HG03097 (cell line): ENCODE data around the gene FAM227A.
"Not testable (repeated sequence)": the region's sequence is repeated elsewhere in the genome, so short reads cannot be mapped to it uniquely, and the experiment has no call there.

Experiments
- ATAC-seq: cut with Tn5 transposase; IDR thresholded peaks from one replicate; pipeline ENCODE4 v1.9.1; 2021; ENCODE audit not compliant: unreplicated experiment, low FRiP score

FAM227A gene

DNA sequence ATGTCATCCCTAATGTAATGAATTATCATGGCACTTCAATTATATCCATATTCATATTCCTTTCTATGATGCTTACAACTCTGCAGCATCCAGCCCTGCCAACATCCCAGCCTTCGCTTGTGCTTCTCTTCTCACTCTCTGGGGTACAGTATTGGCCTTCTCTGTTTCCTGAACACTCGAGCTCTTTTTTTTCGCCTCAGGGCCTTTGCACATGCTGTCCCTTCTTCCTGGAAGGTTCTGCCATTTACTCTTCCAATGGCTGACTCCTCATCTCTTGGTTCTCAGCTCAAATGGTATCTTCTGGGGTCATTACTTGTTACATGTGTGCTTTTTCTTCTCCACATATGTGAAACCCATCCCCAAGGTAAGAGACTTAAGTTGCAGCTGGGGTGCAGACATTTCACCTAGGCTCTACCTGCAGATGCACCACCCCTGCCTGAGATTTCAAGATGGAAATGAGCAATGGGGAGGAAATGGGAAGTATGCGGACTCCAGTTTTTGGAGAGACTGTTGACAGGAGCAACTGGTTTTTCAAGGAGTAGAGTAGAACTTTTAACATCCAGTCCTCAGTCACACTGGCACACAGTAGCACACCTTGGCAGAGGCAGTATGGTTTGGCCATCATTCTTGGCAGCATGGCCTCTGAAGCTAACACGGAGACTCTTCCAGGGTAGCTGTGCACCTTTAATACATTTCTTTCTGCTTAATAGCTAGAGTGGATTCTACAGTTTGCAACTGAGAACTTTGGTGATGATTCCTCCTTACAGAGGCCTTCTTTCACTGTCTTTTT is 43.8 kb downstream of the FAM227A start:
- no peak for ATAC-seq

DNA sequence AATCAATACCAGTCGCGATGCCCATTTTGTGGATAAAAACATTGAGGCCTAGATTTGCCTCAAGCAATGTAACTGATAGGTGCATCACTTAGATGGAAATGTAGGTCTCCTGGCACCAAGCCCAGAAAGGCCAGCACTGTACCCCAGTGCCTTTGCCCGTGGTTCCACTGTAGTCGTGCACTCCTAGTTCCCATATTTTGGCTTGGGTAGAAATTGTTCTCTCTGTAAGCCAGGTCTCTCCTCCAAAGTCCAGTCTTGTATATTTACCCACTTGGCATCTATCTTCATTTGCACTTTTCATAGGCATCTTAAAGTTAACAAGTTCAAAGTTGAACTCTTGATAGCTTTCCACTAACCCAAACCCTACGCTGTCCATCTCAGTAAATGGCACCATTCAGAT is 44.6 kb downstream of the FAM227A start:
- no peak for ATAC-seq

GRCh38 chr22:38610234-38610633 is 46.0 kb downstream of the FAM227A start:
- no peak for ATAC-seq

DNA sequence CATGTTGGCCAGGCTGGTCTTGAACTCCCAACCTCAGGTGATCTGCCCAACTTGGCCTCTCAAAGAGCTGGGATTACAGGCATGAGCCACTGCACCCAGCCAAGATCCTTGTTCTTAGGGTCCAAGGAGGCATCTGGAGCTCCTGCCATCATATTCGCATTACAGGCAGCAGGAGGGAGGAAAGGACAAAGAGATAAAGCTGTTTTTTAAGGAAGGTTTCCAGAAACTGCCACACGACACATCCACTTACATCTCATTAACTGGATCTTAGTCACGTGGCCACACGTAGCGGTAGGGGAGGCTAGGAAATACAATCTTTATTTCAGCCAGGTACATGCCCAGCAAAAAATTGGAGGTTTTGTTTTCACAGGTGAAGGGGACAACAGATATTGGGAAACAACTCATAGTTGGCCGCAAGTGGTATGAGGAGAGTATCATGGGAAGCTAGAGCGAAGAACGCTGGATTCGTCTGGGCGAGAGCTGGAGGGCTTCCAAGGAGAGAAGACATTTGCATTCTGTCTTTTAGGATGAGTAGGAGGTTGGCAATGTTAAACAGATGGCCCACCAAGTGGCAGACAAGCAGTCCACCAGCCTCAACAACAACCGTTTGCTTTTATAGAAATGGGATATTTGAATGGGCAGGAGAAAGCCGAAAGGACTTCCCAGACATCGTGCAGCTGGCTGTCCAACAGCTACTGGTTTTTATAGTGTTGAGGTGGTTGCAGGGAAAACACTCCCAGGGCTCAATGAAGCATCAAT is 47.0 kb downstream of the FAM227A start:
- no peak for ATAC-seq

GRCh38 chr22:38607680-38608079 is 48.5 kb downstream of the FAM227A start:
- no peak for ATAC-seq

DNA sequence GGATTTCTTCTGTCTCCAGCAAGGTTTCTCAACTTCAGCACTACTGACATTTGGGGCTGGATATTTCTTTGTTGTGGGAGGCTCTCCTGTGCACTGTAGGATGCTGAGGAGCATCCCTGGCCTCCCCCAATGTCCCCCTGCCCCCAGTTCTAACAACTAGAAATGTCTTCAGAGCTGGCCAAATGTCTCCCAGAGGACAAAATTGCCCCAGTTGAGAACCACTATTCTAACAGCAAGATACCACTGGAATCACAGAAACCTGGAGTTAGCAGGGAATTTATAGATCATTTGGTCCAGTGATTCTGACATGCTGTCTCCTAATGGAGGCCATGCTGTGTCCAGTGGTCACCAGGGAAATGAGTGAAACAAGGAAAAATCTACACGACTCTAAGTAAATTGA is 54.0 kb downstream of the FAM227A start:
- ATAC-seq = no peak

DNA sequence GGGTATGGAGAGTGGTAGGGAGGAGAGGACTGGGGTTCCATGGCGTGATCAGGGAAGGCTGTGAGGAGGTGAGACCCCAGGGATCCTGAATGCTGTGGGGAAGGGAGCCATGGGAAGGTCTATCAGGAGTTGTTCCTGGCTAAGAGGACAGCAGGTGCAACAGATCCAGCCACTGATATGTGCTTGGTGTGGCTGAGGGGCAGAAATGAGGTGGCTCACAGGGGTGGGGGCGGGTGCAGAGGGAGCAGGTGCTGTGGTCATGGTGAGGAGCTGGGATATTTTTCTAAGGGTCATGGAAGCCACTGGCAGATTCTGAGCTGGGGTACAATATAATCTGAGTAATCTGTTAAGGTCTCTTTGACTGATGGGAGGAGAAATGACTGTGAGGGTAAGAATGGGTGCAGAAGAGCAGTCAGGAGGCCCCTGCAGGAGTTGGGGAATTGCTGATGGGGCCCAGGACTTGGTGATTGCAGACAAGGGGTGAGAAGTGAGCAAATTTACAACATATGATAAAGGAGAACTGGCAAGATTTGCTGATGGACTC is 54.9 kb downstream of the FAM227A start:
- ATAC-seq = no peak

DNA sequence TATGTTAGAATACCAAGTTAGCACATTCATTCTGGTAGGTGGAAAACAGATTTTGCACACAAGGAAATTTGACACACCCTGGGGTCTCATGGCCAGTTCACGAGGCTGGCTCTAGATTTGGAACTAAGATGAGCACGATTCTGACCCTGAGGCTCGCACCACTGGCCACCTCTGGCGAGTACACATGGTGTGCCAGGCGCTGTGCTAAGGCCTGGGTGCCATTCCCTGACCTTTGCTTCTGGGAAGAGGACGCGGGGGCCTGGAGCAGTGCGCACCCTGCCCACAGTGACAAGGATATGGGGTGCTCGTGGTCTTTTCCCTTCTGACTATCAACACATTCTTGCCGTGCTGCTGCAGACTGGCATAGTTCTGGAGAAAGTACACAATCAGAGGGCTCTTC is 56.7 kb downstream of the FAM227A start:
- ATAC-seq = no peak

DNA sequence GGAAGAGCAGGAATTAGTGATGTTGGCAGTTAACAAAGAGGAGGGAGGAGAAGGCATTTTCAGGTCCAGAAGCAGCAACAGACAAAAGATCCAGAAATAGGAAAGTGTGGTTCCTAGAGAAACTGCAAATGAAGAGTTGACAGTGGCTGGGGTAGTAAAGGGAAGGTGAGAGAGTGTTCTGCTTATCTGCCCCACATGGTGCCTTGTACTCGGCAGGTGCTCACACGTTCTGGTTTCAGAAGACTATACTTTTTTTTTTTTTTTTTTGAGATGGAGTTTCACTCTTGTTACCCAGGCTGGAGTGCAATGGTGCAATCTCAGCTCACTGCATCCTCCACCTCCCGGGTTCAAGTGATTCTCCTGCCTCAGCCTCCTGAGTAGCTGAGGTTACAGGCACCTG is 73.3 kb downstream of the FAM227A start:
- not testable (repeated sequence) for ATAC-seq

GRCh38 chr22:38578505-38578904 is 77.7 kb downstream of the FAM227A start:
- no peak for ATAC-seq

GRCh38 chr22:38572065-38572464 is 84.1 kb downstream of the FAM227A start:
- ATAC-seq = no peak

DNA sequence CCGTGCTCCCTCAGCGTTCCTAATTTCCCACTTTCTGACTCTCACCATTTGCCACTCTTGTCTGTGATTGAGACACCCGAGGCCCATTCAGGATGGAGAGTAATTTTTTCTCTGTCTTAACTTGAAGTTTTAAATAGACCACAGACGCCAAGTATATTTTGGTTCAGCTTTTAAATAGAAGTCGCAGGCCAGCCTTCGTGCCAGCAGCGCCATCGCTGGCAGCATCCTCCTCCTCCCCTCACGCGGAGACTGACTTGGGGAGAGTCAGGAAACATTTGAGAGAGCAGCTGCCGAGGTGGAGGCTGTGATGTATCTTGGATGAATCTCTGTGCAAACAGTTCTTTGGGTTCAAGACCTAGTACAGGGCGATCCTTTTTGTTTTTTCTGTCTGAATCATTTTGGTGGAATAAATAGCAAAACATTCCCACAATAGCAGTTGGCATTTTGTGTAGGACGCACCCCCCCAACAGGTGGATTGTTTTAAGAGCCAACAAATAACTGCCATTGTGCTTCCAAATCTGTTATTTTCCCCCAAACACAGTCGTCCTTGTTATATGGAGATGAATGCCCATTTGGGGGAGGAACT is 85.3 kb downstream of the FAM227A start:
- no peak for ATAC-seq

- no peak for ATAC-seq
Measured at GRCh38 chr22:38569972-38570778, 86.0 kb downstream of the FAM227A start, which contains the start of gene DMC1. Gene DMC1 (minus strand): TSS chr22:38570183. CDS start chr22:38568256, 1,927 bp downstream.

DNA sequence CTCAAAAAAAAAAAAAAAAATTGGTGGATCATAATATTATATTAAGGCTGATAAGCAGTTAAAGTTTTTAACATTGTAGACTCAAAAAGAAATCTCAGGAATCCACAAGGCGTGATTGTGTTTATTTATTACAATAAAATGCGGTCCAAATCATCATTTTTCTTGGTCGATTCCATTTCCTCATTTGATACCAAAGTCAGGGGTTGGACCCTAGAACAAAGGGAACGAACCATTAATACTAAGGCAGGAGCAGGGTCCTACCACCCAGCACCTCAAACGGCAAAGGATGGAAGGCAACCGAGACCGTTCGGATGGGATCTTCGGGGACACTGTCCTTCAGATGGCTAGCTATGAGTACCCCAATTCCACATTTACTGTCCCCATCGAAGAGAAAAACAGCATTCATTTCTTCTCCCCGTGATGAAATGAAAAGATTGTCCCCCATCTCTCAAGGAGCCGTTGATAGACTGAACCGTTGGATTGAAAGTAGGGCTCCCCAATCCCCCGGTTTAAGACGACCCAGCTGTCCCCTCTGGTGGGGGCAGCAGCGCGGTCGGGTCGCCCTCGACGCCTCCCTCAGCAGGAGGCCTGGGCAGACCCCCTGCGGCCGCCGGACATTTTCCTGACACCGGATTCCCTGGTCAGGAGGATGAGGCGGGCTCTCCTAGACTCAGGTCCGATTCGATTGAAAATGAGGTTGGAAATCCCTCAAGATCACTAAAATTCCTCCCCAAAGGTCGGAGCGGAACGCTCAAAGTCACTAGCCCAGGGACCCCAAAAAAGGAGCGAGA is 86.8 kb downstream of the FAM227A start:
- no peak for ATAC-seq

DNA sequence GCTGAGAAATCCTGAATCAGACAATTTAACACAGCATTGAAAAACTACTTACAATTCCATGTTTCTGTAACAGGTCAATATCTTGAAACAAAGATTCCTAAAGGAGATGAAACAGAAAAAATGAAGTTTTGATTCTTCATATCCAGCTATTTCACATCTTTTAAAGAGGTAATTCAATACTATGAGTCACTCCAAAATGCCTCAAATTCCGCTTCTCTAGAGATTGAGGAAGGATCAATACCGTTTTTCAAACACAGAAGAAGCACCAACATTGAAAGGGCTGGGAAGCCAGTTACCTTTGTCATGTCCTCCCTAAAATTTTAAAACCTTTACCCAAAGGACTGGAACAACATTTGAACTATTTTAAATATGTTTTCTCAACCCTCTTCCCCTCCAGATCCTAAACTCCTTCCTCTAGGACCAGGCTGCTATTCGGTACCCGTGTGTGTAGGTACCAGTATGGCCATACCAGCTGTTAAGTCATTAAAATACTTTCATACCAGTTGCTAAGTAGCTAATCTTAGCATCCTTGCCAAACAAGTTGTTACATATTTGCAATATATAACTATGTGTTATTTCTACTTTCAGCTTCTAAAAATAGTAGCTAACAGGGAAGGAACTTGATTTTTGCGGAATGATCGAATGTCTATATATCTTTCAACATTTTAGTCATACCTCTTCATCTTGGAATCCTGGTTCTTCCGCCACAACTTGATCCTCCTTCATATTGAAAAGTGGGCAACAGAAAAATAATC is 88.5 kb downstream of the FAM227A start:
- no peak for ATAC-seq

DNA sequence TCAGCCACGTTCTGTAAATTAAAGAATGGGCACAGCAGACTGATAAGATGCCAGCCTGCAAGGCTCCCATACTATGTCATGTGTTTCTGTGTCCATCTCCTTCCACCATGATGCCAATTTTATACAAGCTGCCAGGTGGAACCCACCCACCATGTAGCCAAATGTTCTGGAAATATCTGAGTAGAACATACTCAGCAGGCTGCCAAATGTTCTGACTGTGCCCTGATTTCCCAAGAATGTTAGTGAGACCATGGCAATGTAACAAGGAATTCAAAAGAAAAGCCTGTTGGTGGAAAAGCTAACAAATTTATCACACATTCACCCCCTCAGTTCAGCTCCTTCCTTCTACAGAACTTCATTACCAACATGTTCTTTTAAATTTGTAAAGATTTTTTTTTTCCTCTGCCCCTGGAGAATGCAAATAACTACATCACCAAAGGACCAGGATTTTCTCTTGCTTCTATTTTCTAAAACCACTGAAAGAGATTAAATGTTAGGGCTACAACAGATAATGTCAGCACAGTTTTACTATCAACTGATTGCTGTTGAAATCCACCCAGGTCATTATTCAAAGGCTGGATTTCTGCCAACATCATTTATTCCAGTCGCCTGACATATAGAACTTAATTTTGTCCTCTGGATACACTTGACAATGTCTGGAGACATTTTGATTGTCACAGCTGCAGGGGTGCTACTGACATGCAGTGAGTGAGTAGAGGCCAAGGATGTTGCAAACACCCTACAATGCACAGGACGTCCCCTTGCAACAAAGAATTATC is 89.3 kb downstream of the FAM227A start:
- no peak for ATAC-seq

DNA sequence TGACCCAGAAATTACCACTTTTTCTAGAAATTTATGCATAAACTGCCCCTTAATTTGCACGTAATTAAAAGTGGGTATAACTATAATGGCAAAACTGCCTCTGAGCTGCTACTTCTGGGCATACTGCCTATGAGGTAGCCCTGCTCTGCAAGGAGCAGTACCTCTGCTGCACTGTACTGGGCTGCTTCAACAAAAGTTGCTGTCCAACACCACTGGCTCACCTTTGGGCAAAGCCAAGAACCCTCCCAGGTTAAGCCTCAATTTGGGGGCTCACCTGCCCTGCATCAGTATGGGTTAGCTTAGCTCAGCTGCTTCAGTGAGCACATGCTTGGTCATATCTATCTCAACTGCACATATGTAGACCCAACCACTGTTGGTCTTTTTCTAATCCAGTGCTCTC is 90.8 kb downstream of the FAM227A start:
- ATAC-seq = no peak

- ATAC-seq = no peak
Measured at GRCh38 chr22:38564669-38565068, 91.5 kb downstream of the FAM227A start.
